Osteoblast (primary cell): Measurements from ENCODE around the gene ARIH1. TPM values are rescaled to one million over a fixed set of nuclear protein-coding genes. Genes with fewer than 3 reads are reported as not detected.
"Not testable (repeated sequence)": the region's sequence is repeated elsewhere in the genome, so short reads cannot be mapped to it uniquely, and the experiment has no call there.

Source experiments
- DNase-seq: peaks from one replicate; pipeline ENCODE4 v3.0.0; 2011; ENCODE audit warnings: low spot score, mixed read lengths; ENCODE audit not compliant: insufficient read length; ENCODE audit errors: missing footprints
- H2AFZ ChIP-seq: 2 replicates; pipeline ENCODE4 v1.6.0; 2011; ENCODE audit warnings: mild to moderate bottlenecking, low read length
- H3K27ac ChIP-seq: 2 replicates; pipeline ENCODE4 v1.5.1; 2011; ENCODE audit warnings: mild to moderate bottlenecking, low read depth, low read length, moderate library complexity
- H3K27me3 ChIP-seq: 2 replicates; pipeline ENCODE4 v1.6.0; 2012; ENCODE audit warnings: mild to moderate bottlenecking, control low read depth, inconsistent platforms, low read length, moderate library complexity; ENCODE audit not compliant: insufficient read depth
- H3K36me3 ChIP-seq: 2 replicates; pipeline ENCODE4 v1.5.1; 2011; ENCODE audit warnings: mild to moderate bottlenecking, low read length, control low read depth, moderate library complexity; ENCODE audit not compliant: insufficient read depth
- H3K4me1 ChIP-seq: 2 replicates; pipeline ENCODE4 v1.5.1; 2011; ENCODE audit warnings: mild to moderate bottlenecking, low read length, control low read depth, moderate library complexity; ENCODE audit not compliant: insufficient read depth
- H3K4me2 ChIP-seq: 2 replicates; pipeline ENCODE4 v1.6.0; 2011; ENCODE audit warnings: mild to moderate bottlenecking, low read length; ENCODE audit not compliant: insufficient read depth
- H3K4me3 ChIP-seq: fragments of 200-600 bp; sonication (generic); 3 replicates; pipeline ENCODE4 v1.5.1; 2012; ENCODE audit warnings: mild to moderate bottlenecking, low read length, inconsistent platforms; ENCODE audit not compliant: insufficient read depth
- H3K79me2 ChIP-seq: 2 replicates; pipeline ENCODE4 v1.6.0; 2012; ENCODE audit warnings: mild to moderate bottlenecking, low read length, control low read depth, inconsistent platforms; ENCODE audit not compliant: insufficient read depth
- H3K9me3 ChIP-seq: 2 replicates; pipeline ENCODE4 v1.5.1; 2011; ENCODE audit warnings: low read depth, low read length, control low read depth
- H4K20me1 ChIP-seq: 2 replicates; pipeline ENCODE4 v1.6.0; 2012; ENCODE audit warnings: mild to moderate bottlenecking, low read length, control low read depth; ENCODE audit not compliant: insufficient read depth
- total RNA-seq: library from RNA; depleted of rRNA; stranded (reverse); fragments of >200 nt; gene quantifications from 2 replicates; pipeline ENCODE4 v1.2.3, GENCODE V29; 2012

The ARIH1 gene
- total RNA-seq, 1 donor, result 32.6 TPM

- not testable (repeated sequence) for H2AFZ ChIP-seq, H3K4me3 ChIP-seq, DNase-seq, H3K4me1 ChIP-seq, H3K4me2 ChIP-seq, H4K20me1 ChIP-seq, H3K36me3 ChIP-seq, H3K27ac ChIP-seq, H3K79me2 ChIP-seq, H3K27me3 ChIP-seq, H3K9me3 ChIP-seq
These were observed 165.8 kb downstream of the ARIH1 start for GRCh38 chr15:72639759-72640483.

- H3K27ac ChIP-seq, H3K9me3 ChIP-seq, H4K20me1 ChIP-seq, H3K4me3 ChIP-seq, H3K27me3 ChIP-seq, H3K4me2 ChIP-seq, H2AFZ ChIP-seq, H3K79me2 ChIP-seq, H3K4me1 ChIP-seq, DNase-seq, H3K36me3 ChIP-seq: not testable (repeated sequence)
These were observed 168.1 kb downstream of the ARIH1 start for GRCh38 chr15:72642271-72642670.

- H3K36me3 ChIP-seq, H3K9me3 ChIP-seq, H3K27ac ChIP-seq, H3K4me1 ChIP-seq, H3K4me3 ChIP-seq, H3K27me3 ChIP-seq, DNase-seq, H3K79me2 ChIP-seq, H4K20me1 ChIP-seq, H2AFZ ChIP-seq, H3K4me2 ChIP-seq: not testable (repeated sequence)
These were observed 174.6 kb downstream of the ARIH1 start for GRCh38 chr15:72648631-72649253.

Other genes starting within 250 kb of the ARIH1 start
- 1,919 and 2,299 TPM in 2 replicates for gene PKM, start 243.1 kb upstream of the ARIH1 start, total RNA-seq
- gene PARP6, start 201.8 kb upstream of the ARIH1 start, total RNA-seq, result 40.4 and 43.4 TPM in 2 replicates
- 0.36 and 0.59 TPM in 2 replicates for gene CELF6, start 154.2 kb upstream of the ARIH1 start, total RNA-seq
- gene HEXA, start 98.3 kb upstream of the ARIH1 start, total RNA-seq, result 122 and 146 TPM in 2 replicates
- not detected in 2 replicates for gene TMEM202, start 76.0 kb upstream of the ARIH1 start, total RNA-seq
- not detected in 2 replicates for gene GOLGA6B, start 180.4 kb downstream of the ARIH1 start, total RNA-seq
- gene HIGD2B, start 211.9 kb downstream of the ARIH1 start, total RNA-seq, result under 0.01 TPM in 1 of 2 replicates, not detected in the other
- gene BBS4, start 211.9 kb downstream of the ARIH1 start, total RNA-seq, result 35.7 and 38.0 TPM in 2 replicates